GM12874 (cell line): ENCODE data around the gene TTC38.

Experiments
- TF ChIP-seq, protein P1 (sequence below): IDR thresholded peaks from 2 replicates; pipeline ENCODE4 v1.5.1; 2011; ENCODE audit warnings: low read depth, mild to moderate bottlenecking, control low read depth, low read length, moderate library complexity; ENCODE audit not compliant: insufficient read depth

TTC38 gene

DNA sequence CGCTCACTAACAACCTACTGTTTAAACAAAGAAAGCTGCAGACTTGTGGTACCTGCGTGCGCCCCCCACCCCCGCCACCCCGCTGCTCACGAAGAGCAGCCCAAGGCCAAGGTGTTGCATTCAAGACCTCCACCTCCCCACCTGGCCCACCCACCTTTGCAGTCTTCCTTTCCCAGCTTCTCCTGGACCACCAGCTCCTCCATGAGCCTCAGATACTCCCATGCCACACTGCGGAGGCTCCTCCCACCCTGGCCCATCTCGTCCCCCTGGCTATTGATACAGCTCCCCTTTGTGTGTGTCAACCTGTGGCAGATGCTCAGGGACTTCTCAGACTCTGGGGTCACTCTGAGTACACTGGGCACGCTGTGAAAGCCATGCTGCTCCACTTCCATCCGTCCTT is 21.6 kb upstream of the TTC38 start:
- TF ChIP-seq, protein P1, sequence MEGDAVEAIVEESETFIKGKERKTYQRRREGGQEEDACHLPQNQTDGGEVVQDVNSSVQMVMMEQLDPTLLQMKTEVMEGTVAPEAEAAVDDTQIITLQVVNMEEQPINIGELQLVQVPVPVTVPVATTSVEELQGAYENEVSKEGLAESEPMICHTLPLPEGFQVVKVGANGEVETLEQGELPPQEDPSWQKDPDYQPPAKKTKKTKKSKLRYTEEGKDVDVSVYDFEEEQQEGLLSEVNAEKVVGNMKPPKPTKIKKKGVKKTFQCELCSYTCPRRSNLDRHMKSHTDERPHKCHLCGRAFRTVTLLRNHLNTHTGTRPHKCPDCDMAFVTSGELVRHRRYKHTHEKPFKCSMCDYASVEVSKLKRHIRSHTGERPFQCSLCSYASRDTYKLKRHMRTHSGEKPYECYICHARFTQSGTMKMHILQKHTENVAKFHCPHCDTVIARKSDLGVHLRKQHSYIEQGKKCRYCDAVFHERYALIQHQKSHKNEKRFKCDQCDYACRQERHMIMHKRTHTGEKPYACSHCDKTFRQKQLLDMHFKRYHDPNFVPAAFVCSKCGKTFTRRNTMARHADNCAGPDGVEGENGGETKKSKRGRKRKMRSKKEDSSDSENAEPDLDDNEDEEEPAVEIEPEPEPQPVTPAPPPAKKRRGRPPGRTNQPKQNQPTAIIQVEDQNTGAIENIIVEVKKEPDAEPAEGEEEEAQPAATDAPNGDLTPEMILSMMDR = no peak

DNA sequence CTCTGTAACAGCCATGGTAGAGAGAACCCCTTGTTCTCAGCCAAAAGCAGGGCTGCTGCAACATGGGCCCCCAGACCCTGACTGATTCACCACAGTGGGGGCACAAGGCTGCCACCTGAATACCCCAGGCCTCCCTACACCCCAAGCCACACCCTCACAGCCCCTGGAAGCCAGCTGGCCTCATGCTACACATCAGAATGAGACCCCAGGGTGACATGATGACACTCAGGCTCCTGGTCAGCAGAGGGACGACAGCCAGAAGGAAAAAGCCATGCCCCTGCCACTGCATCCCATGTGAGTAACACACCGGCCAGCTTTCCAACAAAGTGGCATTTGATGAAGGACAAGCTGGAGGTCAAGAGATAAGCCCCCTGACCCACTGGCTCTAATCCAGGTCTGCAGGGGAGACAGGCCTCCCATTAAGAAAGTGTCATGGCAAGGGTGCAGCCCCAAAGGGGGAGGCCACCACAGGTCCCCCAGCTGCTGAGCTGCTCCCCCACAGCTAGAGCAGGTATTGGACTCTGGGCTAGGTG is 20.3 kb upstream of the TTC38 start:
- TF ChIP-seq, protein P1 = no peak

DNA sequence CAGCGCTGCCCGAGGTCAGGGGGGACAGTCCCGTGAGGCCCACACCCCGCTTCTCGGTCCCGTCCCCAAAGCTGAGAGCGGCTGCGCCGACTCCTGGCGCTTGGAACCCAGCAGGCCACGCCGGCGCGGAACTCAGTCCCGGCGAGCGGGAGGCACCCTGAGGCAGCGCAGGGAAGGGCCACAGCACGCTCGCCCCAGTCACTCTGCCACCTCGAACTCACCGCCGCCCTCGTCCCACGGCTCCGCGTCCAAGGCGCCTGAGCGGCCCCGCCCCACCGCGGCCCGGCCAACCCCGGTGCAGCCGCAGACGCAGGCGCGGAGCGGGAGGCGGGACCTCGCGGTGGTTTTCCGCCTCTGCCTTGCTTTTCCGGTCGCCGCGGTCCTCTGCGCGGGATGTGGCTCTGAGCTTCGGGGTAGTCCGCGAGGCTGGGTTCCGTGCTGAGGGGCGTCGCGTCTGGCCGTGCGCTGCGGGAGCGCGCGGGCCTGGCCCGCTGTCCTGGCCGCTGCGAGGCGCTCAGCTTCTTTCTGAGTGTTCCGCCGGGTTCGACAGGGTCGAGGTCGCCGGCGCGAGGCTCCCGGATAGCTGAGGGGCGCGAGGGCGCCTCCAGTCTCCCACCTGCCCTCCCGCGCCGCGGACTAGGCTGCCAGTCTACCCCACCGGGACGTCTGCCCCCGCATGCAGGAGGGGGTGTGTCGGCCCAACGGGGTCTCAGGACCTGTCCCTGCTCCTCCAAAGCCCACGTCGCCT is 17.6 kb upstream of the TTC38 start, which contains the start of gene CDPF1:
CDPF1 (minus strand) TSS at position 259 of the 748 bp plus-strand sequence. CDS start 2,009 bp downstream, outside the sequence.
- TF ChIP-seq, protein P1 = 0 out of 2 replicates have a peak, but pooled peaks have one; percentile 17

DNA sequence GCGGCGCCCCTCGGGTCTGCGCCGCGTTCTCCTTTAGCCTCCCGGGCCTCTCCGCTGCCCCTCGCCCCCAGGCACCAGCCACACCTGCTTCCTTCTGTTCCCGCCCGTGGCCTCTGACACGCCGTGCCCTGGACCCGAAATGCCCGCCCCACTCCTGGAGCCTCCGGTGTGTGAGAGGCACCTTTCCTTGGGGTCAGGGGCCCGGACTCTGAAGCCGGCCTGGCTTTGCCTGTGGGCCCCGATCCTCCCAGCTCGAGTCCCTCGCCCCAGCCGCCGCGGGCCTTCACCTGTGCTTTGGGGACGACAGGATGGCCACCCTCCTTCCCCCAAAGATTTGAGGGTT is 17.1 kb upstream of the TTC38 start:
- TF ChIP-seq, protein P1 = no peak

- TF ChIP-seq, protein P1 = no peak
These were observed 16.5 kb upstream of the TTC38 start for GRCh38 chr22:46251266-46251665.

DNA sequence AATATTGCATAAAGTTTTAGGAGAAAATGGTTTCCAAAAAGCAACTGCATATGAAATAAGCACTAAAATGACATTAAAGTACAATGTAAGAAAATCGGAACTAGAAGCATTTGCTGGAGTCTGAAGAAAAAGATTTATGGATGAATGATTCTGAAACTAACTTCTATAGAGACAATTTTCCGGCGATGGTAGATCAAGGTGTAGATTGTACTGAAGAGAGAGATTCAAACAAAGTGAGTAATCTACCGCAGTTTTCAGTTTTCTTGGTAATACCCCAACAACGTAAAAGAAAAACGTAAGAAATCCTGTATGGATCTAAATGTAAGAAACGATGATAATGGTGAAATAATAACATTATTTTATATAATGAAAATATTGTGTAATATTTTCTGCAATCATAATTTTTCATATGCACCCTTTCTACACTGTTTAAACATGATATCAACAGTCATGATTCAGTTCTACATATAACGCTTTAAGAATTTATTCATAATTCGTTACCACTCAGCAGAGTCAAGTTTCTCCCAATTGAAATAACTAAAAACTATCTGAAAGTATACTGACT is 15.9 kb upstream of the TTC38 start:
- TF ChIP-seq, protein P1 = no peak

GRCh38 chr22:46256358-46256958 is 11.3 kb upstream of the TTC38 start:
- TF ChIP-seq, protein P1 = no peak
